Mammary epithelial cell (primary cell): ENCODE data around the gene SEMA3G.

Experiments
- CTCF ChIP-seq, 2 donors: IDR thresholded peaks in 1 of 2; conservative IDR thresholded peaks in 1 of 2; 2 replicates each; pipeline ENCODE4 v1.5.1; 2011 to 2012; ENCODE audit warnings: inconsistent platforms in 2 of 2, low read length in 2 of 2, mild to moderate bottlenecking in 2 of 2, control low read depth in 1 of 2, low read depth in 1 of 2; ENCODE audit not compliant: insufficient read depth in 1 of 2; ENCODE audit errors: extremely low read depth in 1 of 2
- EZH2 ChIP-seq: IDR thresholded peaks from 2 replicates; pipeline ENCODE4 v1.6.1; 2012; ENCODE audit warnings: low read length, inconsistent platforms, borderline replicate concordance

- TF ChIP-seq CTCF (conservative IDR thresholded peaks at IDR 0.05 in 1 of 2, IDR thresholded peaks at IDR 0.05 in 1 of 2; ENCODE audit: extremely low read depth in 1 of 2, insufficient read depth in 1 of 2, low read depth in 1 of 2, low read length in 2 of 2) (no peak), EZH2 (no peak)
Observed at GRCh38 chr3:52388348-52388821, 56.5 kb downstream of the SEMA3G start.
